GM19397 (cell line): Measurements from ENCODE around the gene SEMA4B.
A peak's percentile ranks its signal among the peaks of the same experiment; 100 is the strongest.
"Not testable (repeated sequence)": the region's sequence is repeated elsewhere in the genome, so short reads cannot be mapped to it uniquely, and the experiment has no call there.

ENCODE experiments used
- ATAC-seq: cut with Tn5 transposase; IDR thresholded peaks from one replicate; pipeline ENCODE4 v1.9.1; 2021; ENCODE audit warnings: mild to moderate bottlenecking, moderate library complexity; ENCODE audit not compliant: unreplicated experiment

Gene SEMA4B

GRCh38 chr15:90257776-90258175 lies 56.6 kb downstream of the SEMA4B start:
- no peak for ATAC-seq

GRCh38 chr15:90259524-90259923 lies 58.4 kb downstream of the SEMA4B start:
- ATAC-seq, result no peak

GRCh38 chr15:90260731-90261130 lies 59.6 kb downstream of the SEMA4B start:
- not testable (repeated sequence) for ATAC-seq

- ATAC-seq, result no peak
Measured at GRCh38 chr15:90261811-90262210, 60.7 kb downstream of the SEMA4B start.

- ATAC-seq, result no peak
Measured at GRCh38 chr15:90262426-90262825, 61.3 kb downstream of the SEMA4B start.

GRCh38 chr15:90264671-90265070 lies 63.5 kb downstream of the SEMA4B start:
- ATAC-seq, result no peak

- peak; percentile 91 for ATAC-seq
Measured at GRCh38 chr15:90265271-90266060, 64.3 kb downstream of the SEMA4B start, which contains the start of gene NGRN. TSS of gene NGRN (plus strand) at chr15:90265672. CDS start at chr15:90265713, 41 bp downstream.

- peak; percentile 4 for ATAC-seq
Measured at GRCh38 chr15:90266061-90266431, 64.9 kb downstream of the SEMA4B start.

GRCh38 chr15:90266485-90266884 lies 65.4 kb downstream of the SEMA4B start:
- ATAC-seq, result no peak

- no peak for ATAC-seq
Measured at GRCh38 chr15:90268415-90268814, 67.3 kb downstream of the SEMA4B start.

- no peak for ATAC-seq
Measured at GRCh38 chr15:90270502-90271150, 69.5 kb downstream of the SEMA4B start.

- ATAC-seq, result no peak
Measured at GRCh38 chr15:90271459-90272166, 70.5 kb downstream of the SEMA4B start.

- not testable (repeated sequence) for ATAC-seq
Measured at GRCh38 chr15:90278467-90278866, 77.3 kb downstream of the SEMA4B start.
